PC-3 (cell line): Measurements from ENCODE around the gene PLEKHA1. TPM values are rescaled to one million over a fixed set of nuclear protein-coding genes. Genes with fewer than 3 reads are reported as not detected.

Experiments
- ATAC-seq: fragments of 200-7000 bp; cut with Tn5 transposase; 2 replicates; pipeline ENCODE4 v1.9.1; 2020; ENCODE audit warnings: mild to moderate bottlenecking, moderate library complexity
- BruUV-seq: library from RNA; stranded (reverse); fragments of 400-500 nt; replicated peaks from 2 replicates; lab custom pipeline; 2021; lab: Mats Ljungman, UMichigan
- CTCF ChIA-PET: fragments of 300-600 bp; sonication (Branson Sonifier 250); formaldehyde crosslinking; loops from one replicate; lab custom pipeline; 2022; ENCODE audit warnings: antibody characterized with exemption; lab: Charles Lee
- POLR2A ChIA-PET: fragments of 300-600 bp; sonication (Branson Sonifier 250); formaldehyde crosslinking; loops from one replicate; lab custom pipeline; 2022; ENCODE audit warnings: antibody characterized with exemption; ENCODE audit not compliant: unreplicated experiment; lab: Charles Lee
- DNase-seq: peaks from one replicate; pipeline ENCODE4 v3.0.0-alpha.2; 2015
- H2AFZ ChIP-seq: fragments of 300-600 bp; sonication (generic); 2 replicates; pipeline ENCODE4 v1.6.0; 2016; ENCODE audit warnings: antibody characterized with exemption, low read length
- H3F3A ChIP-seq: fragments of 300-600 bp; sonication (generic); one replicate; pipeline ENCODE4 v1.6.0; 2017; ENCODE audit warnings: antibody characterized with exemption, low read length, control low read depth, mild to moderate bottlenecking; ENCODE audit not compliant: unreplicated experiment
- H3K27ac ChIP-seq: fragments of 300-600 bp; sonication (generic); 2 replicates; pipeline ENCODE4 v1.5.1; 2016; ENCODE audit warnings: mild to moderate bottlenecking, low read length
- H3K27me3 ChIP-seq: fragments of 300-600 bp; sonication (generic); 2 replicates; pipeline ENCODE4 v1.6.1; 2016; ENCODE audit warnings: low read length, mixed read lengths
- H3K36me3 ChIP-seq: fragments of 300-600 bp; sonication (generic); 2 replicates; pipeline ENCODE4 v1.6.1; 2016; ENCODE audit warnings: low read depth, mixed run types, low read length, mixed read lengths
- H3K4me1 ChIP-seq: fragments of 300-600 bp; sonication (generic); 2 replicates; pipeline ENCODE4 v1.5.1; 2016; ENCODE audit warnings: low read length; ENCODE audit not compliant: insufficient read depth
- H3K4me2 ChIP-seq: fragments of 300-600 bp; sonication (generic); 2 replicates; pipeline ENCODE4 v1.6.0; 2016; ENCODE audit warnings: low read length
- H3K4me3 ChIP-seq: fragments of 300-600 bp; sonication (generic); 2 replicates; pipeline ENCODE4 v1.5.1; 2016; ENCODE audit warnings: mild to moderate bottlenecking, low read length, mixed read lengths
- H3K79me2 ChIP-seq: fragments of 300-600 bp; sonication (generic); 2 replicates; pipeline ENCODE4 v1.6.1; 2017; ENCODE audit warnings: low read length, mixed read lengths
- H3K9ac ChIP-seq: fragments of 300-600 bp; sonication (generic); 2 replicates; pipeline ENCODE4 v1.6.0; 2016; ENCODE audit warnings: mild to moderate bottlenecking, low read length
- H3K9me2 ChIP-seq: fragments of 300-600 bp; sonication (generic); replicated peaks from 2 replicates; pipeline ENCODE4 v1.6.1; 2016; ENCODE audit warnings: mixed run types, low read length, mixed read lengths
- H3K9me3 ChIP-seq: fragments of 300-600 bp; sonication (generic); 2 replicates; pipeline ENCODE4 v1.6.1; 2016; ENCODE audit warnings: low read length, mixed read lengths
- H4K20me1 ChIP-seq: fragments of 300-600 bp; sonication (generic); 2 replicates; pipeline ENCODE4 v1.6.1; 2016; ENCODE audit warnings: low read length, mixed read lengths
- EZH2 ChIP-seq: fragments of 300-600 bp; sonication (generic); IDR thresholded peaks from one replicate; pipeline ENCODE4 v1.6.1; 2017; ENCODE audit warnings: antibody characterized with exemption, mild to moderate bottlenecking, low read length; ENCODE audit not compliant: unreplicated experiment
- EZH2phosphoT487 ChIP-seq: fragments of 300-600 bp; sonication (generic); IDR thresholded peaks from 2 replicates; pipeline ENCODE4 v1.6.1; 2018; ENCODE audit warnings: mild to moderate bottlenecking, antibody characterized with exemption, low read length, borderline replicate concordance
- intact Hi-C: fragments of 100-400 bp; cut with micrococcal nuclease; formaldehyde crosslinking; loops from 2 replicates; pipeline ENCODE4 v1.9.0; 2023
- total RNA-seq: library from RNA; depleted of rRNA; stranded (reverse); fragments of >200 nt; gene quantifications from 2 replicates; pipeline ENCODE4 v1.2.3, GENCODE V29; 2014
- TF ChIP-seq, protein P1 (sequence below): fragments of 300-600 bp; sonication (generic); conservative IDR thresholded peaks from 2 replicates; pipeline ENCODE4 v1.5.1; 2017; ENCODE audit warnings: antibody characterized with exemption, low read depth, mild to moderate bottlenecking, low read length

Gene PLEKHA1
- total RNA-seq, 1 experiment from 2014 or later, result 5.2 TPM

DNA sequence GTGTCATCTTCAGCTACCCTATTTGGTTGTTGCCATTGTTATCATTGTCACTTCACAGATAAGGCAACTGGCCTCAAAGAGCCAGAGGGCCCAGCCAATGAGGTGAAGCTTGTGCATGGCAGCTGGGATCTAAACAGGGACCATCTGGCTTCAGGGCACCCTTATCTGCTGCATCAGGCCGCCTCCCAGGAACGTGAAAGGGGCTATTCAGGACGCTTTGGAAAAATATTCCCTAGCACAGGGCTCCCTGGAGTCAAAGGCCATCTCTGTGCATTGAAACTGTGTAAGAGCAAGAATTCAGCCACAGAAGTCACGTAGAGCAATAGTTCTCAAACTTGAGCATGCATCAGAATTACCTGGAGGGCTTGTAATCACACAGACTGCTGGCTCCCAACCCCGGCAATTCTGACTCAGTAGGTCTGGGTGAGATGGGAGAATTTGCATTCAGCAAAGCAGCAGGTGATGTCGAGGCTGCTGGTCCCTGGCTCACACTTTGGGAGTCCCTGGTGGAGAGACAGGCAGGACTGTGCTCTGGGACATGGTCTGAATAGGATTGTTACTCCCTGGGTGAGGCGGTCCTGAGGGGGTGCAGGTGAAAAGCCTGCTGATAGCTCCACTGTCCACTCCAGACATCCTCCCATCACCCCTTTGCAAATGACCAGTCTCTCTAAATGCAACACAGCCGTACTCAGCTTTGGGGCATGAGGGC is 21.5 kb upstream of the PLEKHA1 start:
- TF ChIP-seq EZH2 (no peak), EZH2phosphoT487 (no peak)
- TF ChIP-seq, protein P1, sequence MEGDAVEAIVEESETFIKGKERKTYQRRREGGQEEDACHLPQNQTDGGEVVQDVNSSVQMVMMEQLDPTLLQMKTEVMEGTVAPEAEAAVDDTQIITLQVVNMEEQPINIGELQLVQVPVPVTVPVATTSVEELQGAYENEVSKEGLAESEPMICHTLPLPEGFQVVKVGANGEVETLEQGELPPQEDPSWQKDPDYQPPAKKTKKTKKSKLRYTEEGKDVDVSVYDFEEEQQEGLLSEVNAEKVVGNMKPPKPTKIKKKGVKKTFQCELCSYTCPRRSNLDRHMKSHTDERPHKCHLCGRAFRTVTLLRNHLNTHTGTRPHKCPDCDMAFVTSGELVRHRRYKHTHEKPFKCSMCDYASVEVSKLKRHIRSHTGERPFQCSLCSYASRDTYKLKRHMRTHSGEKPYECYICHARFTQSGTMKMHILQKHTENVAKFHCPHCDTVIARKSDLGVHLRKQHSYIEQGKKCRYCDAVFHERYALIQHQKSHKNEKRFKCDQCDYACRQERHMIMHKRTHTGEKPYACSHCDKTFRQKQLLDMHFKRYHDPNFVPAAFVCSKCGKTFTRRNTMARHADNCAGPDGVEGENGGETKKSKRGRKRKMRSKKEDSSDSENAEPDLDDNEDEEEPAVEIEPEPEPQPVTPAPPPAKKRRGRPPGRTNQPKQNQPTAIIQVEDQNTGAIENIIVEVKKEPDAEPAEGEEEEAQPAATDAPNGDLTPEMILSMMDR, result no peak
- Histone ChIP-seq H4K20me1 (no peaks in the 10 kb centered on the region), H3K9ac (no peak overlapping the region), H3K79me2 (no peaks in the 10 kb centered on the region), H3K4me3 (no peak overlapping the region), H3K4me2 (no peak overlapping the region), H3K4me1 (no peaks in the 10 kb centered on the region), H3K27me3 (no peaks in the 10 kb centered on the region), H2AFZ (no peak overlapping the region), H3K27ac (no peak overlapping the region), H3K9me2 (no peaks in the 10 kb centered on the region), H3K9me3 (no peaks in the 10 kb centered on the region), H3K36me3 (no peaks in the 10 kb centered on the region), H3F3A (no peaks in the 10 kb centered on the region)
- POLR2A ChIA-PET, result no interaction called here
- ATAC-seq, result no peak
- no peak for DNase-seq
- CTCF ChIA-PET, result interaction anchor here (0.7 kb wide), 1 partner anchor 10 kb away, joined by 3 read pairs; no protein-coding TSS in a partner anchor
- intact Hi-C loops, result no loop called here
- no TSS peak for BruUV-seq

- CTCF ChIA-PET, result no interaction called here
- Histone ChIP-seq H3K4me1 (no peaks in the 10 kb centered on the region), H3K4me2 (no peak overlapping the region), H3K9me2 (no peaks in the 10 kb centered on the region), H3K27me3 (no peaks in the 10 kb centered on the region), H3K4me3 (no peak overlapping the region), H3K79me2 (no peaks in the 10 kb centered on the region), H3F3A (no peaks in the 10 kb centered on the region), H3K9ac (no peak overlapping the region), H3K36me3 (no peaks in the 10 kb centered on the region), H4K20me1 (no peaks in the 10 kb centered on the region), H3K9me3 (no peaks in the 10 kb centered on the region), H3K27ac (no peak overlapping the region), H2AFZ (no peak overlapping the region)
- no peak for TF ChIP-seq EZH2phosphoT487
- TF ChIP-seq, protein P1, result no peak
- TF ChIP-seq EZH2, result no peak
- POLR2A ChIA-PET, result no interaction called here
- BruUV-seq, result no TSS peak
- intact Hi-C loops, result no loop called here
- no peak for DNase-seq
- ATAC-seq, result no peak
Measured at GRCh38 chr10:122354383-122354782, 20.1 kb upstream of the PLEKHA1 start.

DNA sequence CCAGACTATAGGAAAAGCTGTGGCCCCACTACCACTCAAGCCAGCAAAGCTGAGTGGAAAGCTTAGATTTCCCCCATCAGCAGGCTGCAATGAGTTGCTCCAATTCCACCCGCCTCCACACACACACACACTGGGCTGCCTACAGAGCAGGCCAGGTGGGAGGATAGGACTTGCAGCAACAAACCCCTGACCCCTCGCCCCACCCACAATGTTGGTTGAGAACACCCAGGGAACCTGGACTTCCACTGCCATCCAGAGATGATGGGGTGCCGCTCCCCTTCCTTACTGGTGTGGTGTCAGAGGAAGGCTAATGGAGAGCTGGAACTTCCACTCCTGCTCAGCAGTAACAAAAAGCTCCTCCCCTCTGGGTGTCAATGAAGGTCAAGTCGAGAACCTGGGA is 16.8 kb upstream of the PLEKHA1 start:
- POLR2A ChIA-PET, result no interaction called here
- H3K9ac ChIP-seq, result no peak overlapping the region
- no peaks in the 10 kb centered on the region for H3K4me1 ChIP-seq
- no peak overlapping the region for H3K27ac ChIP-seq
- no peak for DNase-seq
- BruUV-seq, result no TSS peak
- CTCF ChIA-PET, result no interaction called here
- no peaks in the 10 kb centered on the region for H3K9me3 ChIP-seq
- no peak for ATAC-seq
- H2AFZ ChIP-seq, result no peak overlapping the region
- no peaks in the 10 kb centered on the region for H3K79me2 ChIP-seq
- no peaks in the 10 kb centered on the region for H3K27me3 ChIP-seq
- no peaks in the 10 kb centered on the region for H3F3A ChIP-seq
- H3K4me2 ChIP-seq, result no peak overlapping the region
- no peaks in the 10 kb centered on the region for H3K9me2 ChIP-seq
- H4K20me1 ChIP-seq, result no peaks in the 10 kb centered on the region
- intact Hi-C loops, result no loop called here
- TF ChIP-seq EZH2, result no peak
- no peak for TF ChIP-seq EZH2phosphoT487
- TF ChIP-seq, protein P1, result no peak
- no peak overlapping the region for H3K4me3 ChIP-seq
- H3K36me3 ChIP-seq, result no peaks in the 10 kb centered on the region
